Hindlimb muscle (tissue), 1 donor: Measurements from ENCODE around the gene WBP2NL. TPM values are rescaled to one million over a fixed set of nuclear protein-coding genes. Genes with fewer than 3 reads are reported as not detected.
"Not testable (repeated sequence)": the region's sequence is repeated elsewhere in the genome, so short reads cannot be mapped to it uniquely, and the experiment has no call there.

ENCODE experiments used
- DNase-seq: peaks from one replicate; pipeline ENCODE4 v3.0.0-alpha.2; 2013
- polyA plus RNA-seq: library from polyadenylated mRNA; unstranded; fragments of 120-200 nt; gene quantifications from one replicate; pipeline ENCODE4 v1.2.1, GENCODE V29; 2013; ENCODE audit not compliant: insufficient read length

Gene WBP2NL
- polyA plus RNA-seq = 1.1 TPM

DNA sequence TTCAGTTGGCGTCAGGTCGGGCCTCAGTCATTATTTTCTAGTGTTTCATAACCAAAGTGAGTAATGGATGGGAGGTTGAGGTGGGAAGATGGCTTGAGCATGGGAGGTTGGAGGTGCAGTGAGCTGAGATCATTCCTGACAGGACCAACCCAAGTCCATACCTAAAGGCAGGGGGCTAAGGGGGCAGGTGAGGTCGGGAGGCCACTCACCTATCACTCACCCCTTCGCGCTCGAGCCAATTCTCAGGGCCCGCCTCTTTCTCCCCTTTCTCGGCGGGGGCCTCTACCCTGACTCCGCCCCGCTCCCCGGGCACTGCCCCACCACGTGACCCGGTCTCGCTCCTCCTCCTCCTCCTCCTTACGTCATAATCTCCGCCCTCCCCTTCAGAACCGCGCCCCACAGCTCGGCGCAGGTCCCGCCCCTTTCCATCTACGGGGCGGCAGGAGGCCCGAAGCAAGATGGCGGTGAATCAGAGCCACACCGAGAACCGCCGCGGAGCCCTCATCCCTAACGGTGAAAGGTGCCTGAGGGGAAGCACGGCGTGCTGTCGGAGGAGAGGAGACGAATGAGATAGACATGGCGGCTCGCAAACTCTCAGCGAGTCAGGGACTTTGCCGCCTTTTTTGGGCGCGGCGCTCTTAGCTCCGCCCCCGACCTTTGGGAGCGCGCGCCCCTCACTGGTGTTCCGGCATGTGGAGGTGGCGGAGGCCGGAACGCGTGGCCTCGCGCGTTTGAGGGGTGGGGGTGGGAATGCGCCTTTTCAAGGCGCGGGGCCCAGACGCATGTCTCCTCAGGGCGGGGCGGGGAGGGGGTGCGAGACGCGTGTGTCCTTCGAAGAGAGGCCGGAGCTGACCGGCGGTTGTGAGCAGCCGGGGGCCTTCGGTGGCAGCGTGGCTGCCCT lies at the start of gene WBP2NL:
Gene WBP2NL, plus strand, starts transcription at position 428 of the 901 bp plus-strand sequence. Its CDS starts 31 bp downstream, at position 459.
- peak; percentile 57 for DNase-seq

- DNase-seq = not testable (repeated sequence)
Observed at GRCh38 chr22:41948928-41949296, 49.7 kb upstream of the WBP2NL start.

DNA sequence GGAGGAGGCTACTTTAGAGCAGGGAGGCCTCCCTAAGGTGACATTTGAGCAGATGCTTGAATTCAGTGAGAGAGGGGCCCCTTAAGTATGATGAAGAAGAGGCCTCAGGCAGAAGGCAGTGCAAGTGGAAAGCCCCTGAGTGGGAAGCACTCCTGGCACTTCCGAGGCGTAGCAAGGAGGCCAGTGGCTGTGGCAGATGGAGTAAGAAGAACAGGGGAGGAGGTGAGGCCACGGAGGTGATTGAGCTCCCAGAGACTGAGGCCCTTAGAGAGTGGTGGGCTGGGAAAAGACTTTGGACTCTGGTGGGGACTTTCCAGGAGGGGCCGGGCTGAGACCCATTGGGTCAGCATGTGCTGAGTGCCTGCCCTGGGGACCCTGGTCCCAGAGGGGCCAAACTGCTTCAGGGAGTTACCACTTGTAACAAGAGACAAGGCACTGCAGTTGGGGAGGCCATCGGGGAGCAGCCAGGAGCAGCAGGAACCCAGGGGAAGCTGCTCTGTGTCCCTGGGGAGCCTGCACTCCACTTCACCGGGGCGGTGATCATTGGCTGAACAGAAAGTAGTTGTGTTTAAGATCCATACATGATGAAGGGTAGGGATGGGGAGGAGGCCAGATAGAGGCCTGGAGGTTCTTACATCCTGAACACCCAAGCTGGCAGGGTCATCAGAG lies 49.2 kb upstream of the WBP2NL start:
- DNase-seq = no peak

- DNase-seq = no peak
Observed at GRCh38 chr22:41951898-41952474, 46.6 kb upstream of the WBP2NL start, which contains the start of gene SMIM45. Gene SMIM45, plus strand, starts transcription at chr22:41952150.

DNA sequence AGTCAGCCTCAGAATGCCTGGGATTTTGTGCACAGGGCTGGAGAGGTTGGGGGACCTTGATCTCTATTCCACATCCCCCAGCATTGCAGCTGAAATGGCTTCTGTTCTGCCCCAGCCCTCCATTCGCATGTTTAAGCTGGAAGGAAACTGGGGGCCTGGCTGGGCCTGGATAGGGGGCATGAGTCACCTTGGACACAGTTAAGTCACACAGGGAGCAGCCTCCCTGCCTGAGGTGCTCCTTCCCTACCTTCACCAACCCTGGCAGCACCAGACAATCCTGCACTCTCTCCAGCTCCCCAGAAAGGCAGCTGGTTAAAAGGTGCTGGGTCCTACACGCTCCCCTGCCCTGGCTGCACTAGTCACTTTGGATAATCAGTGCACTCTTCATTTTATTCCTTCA lies 45.9 kb upstream of the WBP2NL start:
- DNase-seq = no peak

GRCh38 chr22:41957941-41958556 lies 40.5 kb upstream of the WBP2NL start:
- DNase-seq = no peak

GRCh38 chr22:41963453-41964111 lies 35.0 kb upstream of the WBP2NL start:
- no peak for DNase-seq

- DNase-seq = no peak
Observed at GRCh38 chr22:41964112-41964491, 34.5 kb upstream of the WBP2NL start.

DNA sequence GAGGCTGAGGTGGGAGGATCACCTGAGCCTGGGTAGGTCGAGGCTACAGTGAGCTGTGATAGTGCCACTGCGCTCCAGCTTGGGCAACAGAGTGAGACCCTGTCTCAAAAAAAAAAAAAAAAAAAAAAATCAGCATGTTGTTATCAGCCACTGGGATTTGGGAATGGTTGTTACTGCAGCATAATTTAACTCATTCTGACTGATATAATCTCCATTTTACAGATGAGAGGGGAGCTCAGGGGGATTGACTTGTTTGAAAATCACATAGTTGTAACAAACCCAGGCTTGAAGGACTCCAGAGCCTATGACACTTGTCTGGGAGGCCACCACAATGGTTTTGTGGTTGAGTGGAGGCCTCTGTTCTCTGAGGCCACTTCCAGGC lies 32.4 kb upstream of the WBP2NL start:
- no peak for DNase-seq

- DNase-seq = peak; percentile 40
Observed at GRCh38 chr22:41966607-41967240, 31.9 kb upstream of the WBP2NL start.

DNA sequence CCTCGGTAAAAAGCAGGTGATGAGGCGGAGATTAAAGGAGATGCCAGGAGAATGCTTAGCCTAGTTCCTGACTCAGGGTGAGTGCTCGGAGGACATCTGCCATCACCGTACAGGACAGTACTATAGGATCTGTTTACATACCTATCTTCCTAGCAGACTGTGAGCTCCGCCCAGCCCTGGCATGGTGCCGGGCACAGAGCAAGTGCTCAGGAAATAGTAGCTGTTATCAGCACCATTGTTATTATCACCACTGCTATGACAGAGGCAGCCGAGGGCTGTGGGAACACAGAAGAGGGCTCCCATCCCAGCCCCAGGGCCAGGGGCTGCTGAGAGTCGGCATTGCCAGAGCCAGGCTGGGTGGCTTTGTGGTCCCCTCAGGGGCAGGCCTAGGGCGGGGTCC lies 30.0 kb upstream of the WBP2NL start:
- no peak for DNase-seq

GRCh38 chr22:41969110-41969646 lies 29.4 kb upstream of the WBP2NL start, which contains the start of gene SEPTIN3:
Gene SEPTIN3, plus strand, starts transcription at chr22:41969443. Its CDS starts 2,050 bp downstream, at chr22:41971493.
- DNase-seq = no peak

GRCh38 chr22:41970601-41971000 lies 28.0 kb upstream of the WBP2NL start:
- no peak for DNase-seq

DNA sequence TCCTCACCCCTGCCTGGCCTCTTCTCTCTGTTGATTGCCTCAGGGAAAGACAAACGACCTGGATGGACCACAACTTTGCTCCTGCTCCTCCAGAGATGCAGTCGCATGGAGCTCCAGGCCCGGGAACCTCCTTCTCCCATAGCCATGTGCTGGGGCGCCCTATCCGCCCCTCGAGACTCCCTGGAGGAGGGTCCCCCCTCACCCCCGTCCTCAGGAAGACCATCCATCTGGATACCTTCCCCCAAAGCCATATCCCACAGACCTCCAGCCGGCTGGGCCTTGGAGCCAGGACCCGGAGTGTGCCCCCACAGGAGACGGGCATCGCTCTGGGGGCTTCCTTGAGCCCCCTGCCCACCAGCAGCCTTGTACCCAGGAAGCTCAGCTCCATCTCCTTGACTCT lies 27.2 kb upstream of the WBP2NL start:
- DNase-seq = no peak

GRCh38 chr22:41974691-41975290 lies 23.8 kb upstream of the WBP2NL start:
- DNase-seq = no peak

DNA sequence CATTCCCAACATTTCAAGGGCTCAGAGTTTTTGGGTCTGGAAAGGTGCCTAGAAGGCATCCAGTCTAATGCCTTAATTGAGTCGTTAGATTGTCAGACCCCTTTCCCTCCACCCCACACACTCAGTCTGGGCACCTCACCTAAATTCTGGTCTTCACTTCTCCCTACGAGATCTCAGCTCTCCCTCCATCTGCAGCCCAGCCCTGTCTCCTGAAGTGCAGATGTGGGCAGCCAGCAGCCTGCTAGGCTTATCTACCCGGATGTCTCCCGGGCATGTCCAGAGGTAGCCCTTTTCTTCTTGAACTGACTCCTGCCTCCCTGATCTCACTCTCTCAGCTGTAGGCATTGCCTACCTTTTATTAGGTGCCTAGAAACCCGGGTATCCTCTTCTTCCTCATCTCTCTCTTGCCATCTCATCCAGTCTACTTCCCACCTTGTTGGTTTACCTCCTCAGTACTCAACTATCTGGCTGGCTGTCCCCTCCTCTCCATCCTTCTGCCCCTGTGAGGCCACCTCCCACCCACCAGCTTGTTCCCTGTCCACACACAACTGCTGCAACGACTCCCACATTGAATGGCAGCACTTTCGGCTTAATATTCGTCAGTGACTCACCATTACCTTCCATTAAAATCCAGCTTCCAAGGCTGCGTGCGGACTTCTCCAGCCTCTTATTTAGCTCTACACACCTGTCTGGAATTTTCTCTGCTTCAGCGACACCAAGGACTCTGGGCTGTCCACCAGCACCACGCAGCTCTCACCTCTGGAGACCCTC lies 23.1 kb upstream of the WBP2NL start:
- no peak for DNase-seq

- DNase-seq = no peak
Observed at GRCh38 chr22:41976070-41976901, 22.3 kb upstream of the WBP2NL start.

GRCh38 chr22:41976961-41977566 lies 21.5 kb upstream of the WBP2NL start:
- DNase-seq = no peak

DNA sequence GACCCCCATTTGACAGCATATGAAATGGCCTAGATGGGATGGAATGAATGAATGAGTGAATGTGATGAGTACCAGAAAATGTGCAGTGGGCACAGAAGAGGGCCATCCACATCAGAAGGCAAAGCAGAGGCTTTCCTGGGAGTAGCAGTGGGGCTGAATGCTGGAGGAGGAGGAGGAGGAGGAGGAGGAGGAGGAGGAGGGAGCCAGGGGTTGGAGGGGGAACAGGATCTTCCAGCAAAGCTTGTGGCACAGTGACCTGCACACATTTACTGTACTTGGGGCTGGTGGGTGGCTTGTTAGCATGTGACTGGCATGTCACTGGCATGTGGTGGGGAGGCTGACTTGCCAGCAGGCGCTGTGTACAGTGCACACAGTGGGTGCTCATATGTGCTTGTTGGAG lies 19.9 kb upstream of the WBP2NL start:
- DNase-seq = no peak
